Neuronal stem cell (in vitro differentiated cells): ENCODE data around the gene DEPP1. TPM values are rescaled to one million over a fixed set of nuclear protein-coding genes. Genes with fewer than 3 reads are reported as not detected.
"Not testable (repeated sequence)": the region's sequence is repeated elsewhere in the genome, so short reads cannot be mapped to it uniquely, and the experiment has no call there.

Experiments used
- DNase-seq: peaks from one replicate; pipeline ENCODE4 v3.0.0-alpha.2; 2013; ENCODE audit warnings: low spot score
- H2AFZ ChIP-seq: one replicate; pipeline ENCODE4 v1.6.1; 2013; ENCODE audit warnings: mild to moderate bottlenecking, low read length, inconsistent platforms
- H2AK5ac ChIP-seq: 2 replicates; pipeline ENCODE4 v1.6.1; 2013; ENCODE audit warnings: low read depth, mild to moderate bottlenecking, inconsistent platforms, low read length, moderate library complexity, mixed read lengths
- H2BK120ac ChIP-seq: 2 replicates; pipeline ENCODE4 v1.6.1; 2013; ENCODE audit warnings: low read depth, mild to moderate bottlenecking, inconsistent platforms, low read length, moderate library complexity, mixed read lengths
- H2BK12ac ChIP-seq: one replicate; pipeline ENCODE4 v1.6.1; 2013; ENCODE audit warnings: low read length, inconsistent platforms
- H2BK15ac ChIP-seq: 2 replicates; pipeline ENCODE4 v1.6.1; 2013; ENCODE audit warnings: mild to moderate bottlenecking, low read length, inconsistent platforms, mixed read lengths
- H2BK5ac ChIP-seq: one replicate; pipeline ENCODE4 v1.6.1; 2013; ENCODE audit warnings: inconsistent platforms, mild to moderate bottlenecking, low read length, moderate library complexity
- H3K14ac ChIP-seq: one replicate; pipeline ENCODE4 v1.6.1; 2013; ENCODE audit warnings: low read length, inconsistent platforms
- H3K18ac ChIP-seq: 2 replicates; pipeline ENCODE4 v1.6.1; 2013; ENCODE audit warnings: low read length, inconsistent platforms
- H3K23ac ChIP-seq: 2 replicates; pipeline ENCODE4 v1.6.1; 2013; ENCODE audit warnings: low read depth, mild to moderate bottlenecking, mixed read lengths, low read length, inconsistent platforms; ENCODE audit not compliant: poor library complexity
- H3K27ac ChIP-seq: replicated peaks from 3 replicates; pipeline ENCODE4 v1.5.1; 2013; ENCODE audit warnings: low read length, inconsistent platforms
- H3K27me3 ChIP-seq, 3 experiments: 2 replicates each; pipeline ENCODE4 v1.6.1; 2013; ENCODE audit warnings: low read length in 3 of 3, mild to moderate bottlenecking in 2 of 3, inconsistent platforms in 1 of 3, low read depth in 1 of 3, mixed read lengths in 1 of 3, moderate library complexity in 1 of 3; ENCODE audit not compliant: control insufficient read depth in 3 of 3, insufficient read depth in 3 of 3
- H3K36me3 ChIP-seq, 2 donors: replicated peaks in 1 of 2; 2 replicates each; pipeline ENCODE4 v1.6.1; 2013; ENCODE audit warnings: low read length in 2 of 2; ENCODE audit not compliant: control insufficient read depth in 2 of 2, insufficient read depth in 2 of 2
- H3K4ac ChIP-seq: 2 replicates; pipeline ENCODE4 v1.6.1; 2013; ENCODE audit warnings: inconsistent platforms, mild to moderate bottlenecking, low read length, moderate library complexity
- H3K4me1 ChIP-seq, 2 donors: 1 replicate in 1 of 2; 2 replicates in 1 of 2; pipeline ENCODE4 v1.6.1; 2013; ENCODE audit warnings: low read length in 2 of 2, low read depth in 1 of 2; ENCODE audit not compliant: control insufficient read depth in 2 of 2, insufficient read depth in 1 of 2
- H3K4me2 ChIP-seq: one replicate; pipeline ENCODE4 v1.6.1; 2013; ENCODE audit warnings: mild to moderate bottlenecking, low read length, inconsistent platforms; ENCODE audit not compliant: insufficient read depth, poor library complexity, severe bottlenecking
- H3K4me3 ChIP-seq, 2 donors: 2 replicates each; pipeline ENCODE4 v1.5.1; 2013; ENCODE audit warnings: low read length in 2 of 2, mild to moderate bottlenecking in 2 of 2, inconsistent platforms in 1 of 2, moderate library complexity in 1 of 2
- H3K79me1 ChIP-seq: one replicate; pipeline ENCODE4 v1.6.1; 2013; ENCODE audit warnings: low read depth, mild to moderate bottlenecking, inconsistent platforms, low read length, moderate library complexity
- H3K9ac ChIP-seq: one replicate; pipeline ENCODE4 v1.6.1; 2013; ENCODE audit warnings: mild to moderate bottlenecking, low read depth, low read length, inconsistent platforms; ENCODE audit not compliant: poor library complexity
- H3K9me3 ChIP-seq, 2 donors: replicated peaks in 1 of 2; 2 replicates each; pipeline versions ENCODE3 to v1.6.1; 2013; ENCODE audit warnings: low read length in 2 of 2, mild to moderate bottlenecking in 2 of 2, inconsistent platforms in 1 of 2, low read depth in 1 of 2, mixed read lengths in 1 of 2, moderate library complexity in 1 of 2; ENCODE audit not compliant: control insufficient read depth in 2 of 2, insufficient read depth in 1 of 2
- H4K8ac ChIP-seq: one replicate; pipeline ENCODE4 v1.6.1; 2013; ENCODE audit warnings: low read depth, mild to moderate bottlenecking, inconsistent platforms, low read length, moderate library complexity
- H4K91ac ChIP-seq: one replicate; pipeline ENCODE4 v1.6.1; 2013; ENCODE audit warnings: low read length, low read depth, mild to moderate bottlenecking, inconsistent platforms; ENCODE audit not compliant: poor library complexity
- WGBS, 2 donors: extraction: QIAGEN DNeasy Blood & Tissue Kit; methylation state at CpG; one replicate each; pipeline ENCODE4 v1.1.7; 2013; ENCODE audit warnings: missing lambda C conversion rate in 2 of 2, mixed read lengths in 1 of 2; ENCODE audit not compliant: insufficient read length in 2 of 2, insufficient replicate concordance in 1 of 2; ENCODE audit errors: extremely low coverage in 2 of 2; 5-methylcytosine and 5-hydroxymethylcytosine counted together
- polyA plus RNA-seq, 2 experiments: library from polyadenylated mRNA; stranded (reverse); fragments of 200-250 nt; gene quantifications; one replicate each; pipeline ENCODE4 v1.2.3, GENCODE V29; 2013

DEPP1 gene, protein sequence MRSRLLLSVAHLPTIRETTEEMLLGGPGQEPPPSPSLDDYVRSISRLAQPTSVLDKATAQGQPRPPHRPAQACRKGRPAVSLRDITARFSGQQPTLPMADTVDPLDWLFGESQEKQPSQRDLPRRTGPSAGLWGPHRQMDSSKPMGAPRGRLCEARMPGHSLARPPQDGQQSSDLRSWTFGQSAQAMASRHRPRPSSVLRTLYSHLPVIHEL
- polyA plus RNA-seq (2013, experiment 1 of 2): 0.22 TPM
- 0.26 TPM for polyA plus RNA-seq (2013, experiment 2 of 2)

GRCh38 chr10:44978570-44979280, at the start of gene DEPP1:
DEPP1 (minus strand) TSS chr10:44978809; CDS start chr10:44978030, 779 bp downstream.
- Histone ChIP-seq H3K9ac (peak within 1 kb of the TSS; percentile 24), H3K14ac (no peak within 1 kb of the TSS), H3K4me2 (no peak within 1 kb of the TSS), H2BK5ac (peak within 1 kb of the TSS; percentile 67), H3K79me1 (no peaks in the 10 kb centered on the region), H3K4ac (peak within 1 kb of the TSS; percentile 17), H2BK15ac (peak within 1 kb of the TSS; percentile 89), H3K23ac (no peak within 1 kb of the TSS), H3K4me1 (peaks cover 32 to 36% of the 10 kb centered on the region in 2 donors), H3K18ac (peak within 1 kb of the TSS; percentile 93), H2BK120ac (peak within 1 kb of the TSS; percentile 75), H3K36me3 (no peaks in the 10 kb centered on the region), H2AK5ac (peak within 1 kb of the TSS; percentile 99), H3K9me3 (no peaks in the 10 kb centered on the region), H3K27me3 (no peaks in the 10 kb centered on the region), H4K91ac (peak within 1 kb of the TSS; percentile 38), H4K8ac (peak within 1 kb of the TSS; percentile 53), H3K4me3 (peak within 1 kb of the TSS in 1 of 2 donors; percentile 45), H3K27ac (no peak within 1 kb of the TSS), H2BK12ac (no peak within 1 kb of the TSS), H2AFZ (peak within 1 kb of the TSS; percentile 73)
- WGBS, 2 donors: no CpG with 5 or more reads among the region's 12 CpGs
- DNase-seq: no peak

GRCh38 chr10:45023426-45023825, 44.8 kb upstream of the DEPP1 start:
- no peaks in the 10 kb centered on the region for H3K36me3 ChIP-seq
- H3K9me3 ChIP-seq: no peaks in the 10 kb centered on the region
- H2BK12ac ChIP-seq: no peak overlapping the region

GRCh38 chr10:45015590-45015989, 37.0 kb upstream of the DEPP1 start:
- no peaks in the 10 kb centered on the region for H3K4me1 ChIP-seq
- no CpG with 5 or more reads among the region's 2 CpGs for WGBS, 2 donors

More at GRCh38 chr10:45023426-45023825, 44.8 kb upstream of the DEPP1 start:
- no peak overlapping the region for H2AK5ac ChIP-seq
- no peaks in the 10 kb centered on the region for H3K27me3 ChIP-seq
- no peak overlapping the region for H3K4me3 ChIP-seq
- no peaks in the 10 kb centered on the region for H3K4me1 ChIP-seq
- no peak overlapping the region for H4K8ac ChIP-seq
- no peak for DNase-seq
- no peak overlapping the region for H3K27ac ChIP-seq
- no peak overlapping the region for H3K4ac ChIP-seq
- H2BK120ac ChIP-seq: no peak overlapping the region
- no peak overlapping the region for H3K14ac ChIP-seq
- no peak overlapping the region for H2BK5ac ChIP-seq
- no peak overlapping the region for H3K4me2 ChIP-seq
- H3K23ac ChIP-seq: no peak overlapping the region
- no CpG with 5 or more reads among the region's 2 CpGs for WGBS, 2 donors
- H4K91ac ChIP-seq: no peak overlapping the region
- H2BK15ac ChIP-seq: no peak overlapping the region
- H3K79me1 ChIP-seq: no peaks in the 10 kb centered on the region
- no peak overlapping the region for H2AFZ ChIP-seq
- no peak overlapping the region for H3K9ac ChIP-seq
- H3K18ac ChIP-seq: no peak overlapping the region

DNA sequence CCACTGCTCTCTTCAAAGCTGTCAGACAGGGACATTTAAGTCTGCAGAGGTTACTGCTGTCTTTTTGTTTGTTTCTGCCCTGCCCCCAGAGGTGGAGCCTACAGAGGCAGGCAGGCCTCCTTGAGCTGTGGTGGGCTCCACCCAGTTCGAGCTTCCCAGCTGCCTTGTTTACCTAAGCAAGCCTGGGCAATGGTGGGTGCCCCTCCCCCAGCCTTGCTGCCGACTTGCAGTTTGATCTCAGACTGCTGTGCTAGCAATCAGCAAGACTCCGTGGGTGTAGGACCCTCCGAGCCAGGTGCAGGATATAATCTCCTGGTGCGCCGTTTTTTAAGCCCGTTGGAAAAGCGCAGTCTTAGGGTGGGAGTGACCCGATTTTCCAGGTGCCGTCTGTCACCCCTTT, 35.9 kb upstream of the DEPP1 start:
- H2AFZ ChIP-seq, H3K79me1 ChIP-seq, H2AK5ac ChIP-seq, H2BK5ac ChIP-seq, H2BK15ac ChIP-seq, H3K27ac ChIP-seq, H3K18ac ChIP-seq, H4K8ac ChIP-seq, H3K4me3 ChIP-seq, H2BK120ac ChIP-seq, H2BK12ac ChIP-seq, H3K4me1 ChIP-seq, H3K27me3 ChIP-seq, H3K9ac ChIP-seq, H3K9me3 ChIP-seq, DNase-seq, H3K4me2 ChIP-seq, H3K23ac ChIP-seq, H3K14ac ChIP-seq, H4K91ac ChIP-seq, H3K36me3 ChIP-seq, H3K4ac ChIP-seq: not testable (repeated sequence)
- WGBS, 2 donors: no CpG with 5 or more reads among the region's 10 CpGs

More at GRCh38 chr10:45015590-45015989, 37.0 kb upstream of the DEPP1 start:
- Histone ChIP-seq H2BK12ac (no peak overlapping the region), H2AFZ (no peak overlapping the region), H2BK5ac (no peak overlapping the region), H3K18ac (no peak overlapping the region), H3K4me3 (no peak overlapping the region), H3K9ac (no peak overlapping the region), H3K79me1 (no peaks in the 10 kb centered on the region), H4K91ac (no peak overlapping the region), H3K27ac (no peak overlapping the region), H3K4ac (no peak overlapping the region), H3K23ac (no peak overlapping the region), H3K36me3 (no peaks in the 10 kb centered on the region), H3K14ac (no peak overlapping the region), H3K9me3 (no peaks in the 10 kb centered on the region), H3K4me2 (no peak overlapping the region), H2BK120ac (no peak overlapping the region), H3K27me3 (no peaks in the 10 kb centered on the region), H2AK5ac (no peak overlapping the region), H4K8ac (no peak overlapping the region), H2BK15ac (no peak overlapping the region)
- DNase-seq: no peak
